ENCODE results near the gene PAX1.

Gene PAX1

DNA sequence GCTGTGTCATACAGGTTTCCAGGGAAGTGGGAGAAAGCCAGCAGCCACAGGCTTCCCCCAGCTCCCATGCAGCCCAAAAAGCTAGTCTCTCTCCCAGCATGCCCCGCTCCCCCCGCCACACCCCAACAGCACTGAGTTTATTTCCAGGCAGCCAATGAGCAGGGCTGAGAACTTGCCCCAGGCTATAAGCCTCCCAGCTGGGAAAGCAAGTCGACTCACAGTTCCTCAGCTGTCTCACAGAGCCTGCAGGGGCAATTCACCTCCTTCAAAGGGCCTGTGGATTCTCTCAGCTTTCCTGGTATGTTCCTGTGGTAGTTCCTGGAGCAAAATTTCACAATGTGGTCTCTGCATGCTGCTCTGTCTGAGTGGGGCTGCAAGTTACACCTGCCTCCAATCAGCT lies 34.2 kb downstream of the PAX1 start:
- no peak for DNase-seq

DNA sequence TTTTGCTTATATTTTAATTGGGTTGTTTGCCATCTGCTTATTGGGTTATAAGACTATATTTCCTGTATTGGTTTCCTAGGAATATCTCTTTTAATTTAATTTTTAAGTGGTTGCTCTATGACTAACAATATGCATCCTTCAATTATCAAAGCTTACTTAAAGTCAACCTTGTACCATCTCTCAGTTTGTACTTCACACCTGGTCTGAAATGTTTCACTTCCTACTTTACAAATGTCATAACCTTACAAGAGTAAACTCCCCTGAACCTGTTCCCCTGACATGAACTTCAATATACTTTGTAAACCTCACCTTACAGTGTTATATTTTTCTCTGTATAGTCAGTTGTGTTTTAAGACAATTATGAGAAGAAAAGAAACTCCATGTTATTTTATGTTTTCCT lies 35.8 kb downstream of the PAX1 start:
- DNase-seq = no peak

DNA sequence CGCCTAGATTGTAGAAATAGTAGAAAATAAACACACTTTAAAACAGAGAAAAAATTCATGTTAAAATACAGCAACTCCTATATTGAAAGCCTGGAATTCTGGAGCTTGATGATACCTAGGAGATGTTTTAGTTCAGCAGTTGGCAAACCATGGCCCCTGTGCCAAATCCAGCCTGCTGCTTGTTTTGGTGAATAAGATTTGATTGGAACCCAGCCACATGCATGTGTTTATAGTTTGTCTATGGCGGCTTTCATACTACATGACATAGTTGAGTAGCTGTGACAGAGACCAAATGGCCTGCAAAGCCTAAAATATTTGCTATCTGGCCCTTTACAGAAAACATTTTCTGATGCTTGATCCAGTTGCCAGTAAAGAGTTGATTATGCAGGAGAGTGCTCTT lies 57.2 kb downstream of the PAX1 start:
- no peak for DNase-seq

DNA sequence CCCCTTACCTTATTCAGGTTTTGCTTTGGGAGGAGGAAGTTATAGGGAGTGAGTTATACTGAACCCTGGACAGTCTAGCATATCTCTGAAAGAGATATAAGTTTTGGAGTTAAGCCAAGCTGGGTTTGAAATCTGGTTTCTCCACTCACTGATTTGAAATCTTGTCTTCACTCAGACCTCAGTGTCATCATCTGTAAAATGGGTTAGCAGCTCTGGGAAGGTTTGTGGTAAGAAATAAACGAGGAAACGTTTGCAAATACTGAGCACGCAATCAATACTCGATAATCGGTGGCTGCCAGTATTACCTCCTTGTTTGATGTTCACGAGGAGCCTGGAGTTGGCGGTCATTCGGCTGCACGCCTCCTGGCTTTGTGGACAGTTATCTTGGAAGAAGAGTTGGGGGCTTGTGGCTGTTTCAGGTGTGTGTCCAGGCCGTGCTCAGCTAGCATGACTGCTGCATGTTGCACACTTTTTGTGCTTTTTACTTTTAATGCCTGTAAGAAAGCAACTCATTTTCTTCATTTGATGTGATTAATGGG lies 61.8 kb downstream of the PAX1 start:
- no peak for DNase-seq

DNA sequence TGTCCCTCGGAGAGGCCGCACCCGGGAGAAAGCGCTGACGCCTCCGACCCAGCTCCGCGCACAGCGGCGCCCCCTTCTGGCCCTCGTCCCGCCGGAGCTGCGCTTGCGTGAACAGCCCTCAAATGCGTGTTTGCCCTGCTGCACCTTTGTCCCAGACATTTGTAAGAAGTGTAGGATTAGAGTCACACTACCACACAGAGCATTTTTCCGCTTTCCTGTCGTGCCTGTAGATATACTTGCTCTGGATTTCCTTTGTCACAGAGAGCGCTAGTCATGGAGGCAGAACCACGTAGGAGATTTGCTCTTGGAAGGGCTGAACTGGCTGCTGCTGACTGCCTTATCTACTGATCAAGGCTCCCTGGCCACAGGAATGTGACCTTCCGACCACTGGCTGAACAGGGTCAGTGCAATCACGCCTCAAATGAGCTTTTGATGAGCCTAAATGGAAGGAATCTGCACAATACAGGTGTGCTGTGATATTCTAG lies 62.3 kb downstream of the PAX1 start:
- DNase-seq = no peak

Data from activated gamma-delta T cell (primary cell).